ENCODE measurements around the gene QPRT.

- TF ChIP-seq EZH2 (IDR thresholded peaks at IDR 0.05) = no peak
- no peak; the same call in 1 of the 2 replicates for TF ChIP-seq POLR2AphosphoS5 (IDR thresholded peaks at IDR 0.05; ENCODE audit: borderline replicate concordance, low read depth, low read length)
- no peak for TF ChIP-seq FOXP2 (optimal IDR thresholded peaks at IDR 0.05; ENCODE audit: control extremely low read depth, extremely low read length, insufficient read depth)
Observed at GRCh38 chr16:29702269-29702668, 23.3 kb downstream of the QPRT start.
